Stimulated activated CD4-positive, alpha-beta T cell treated with anti-CD3 and anti-CD28 coated beads, Interleukin-4, amount 100 ng/mL, for 48 hours (primary cell): Measurements from ENCODE around the gene CCDC51.

Source experiments
- DNase-seq, 2 donors: peaks; one replicate each; pipeline ENCODE4 v3.0.0-alpha.2; 2020; ENCODE audit warnings: low read depth in 2 of 2

The CCDC51 gene

GRCh38 chr3:48434591-48435222, 5.2 kb downstream of the CCDC51 start:
- DNase-seq, result no peak

- DNase-seq, result no peak
Observed at GRCh38 chr3:48433472-48434118, 6.3 kb downstream of the CCDC51 start.

DNA sequence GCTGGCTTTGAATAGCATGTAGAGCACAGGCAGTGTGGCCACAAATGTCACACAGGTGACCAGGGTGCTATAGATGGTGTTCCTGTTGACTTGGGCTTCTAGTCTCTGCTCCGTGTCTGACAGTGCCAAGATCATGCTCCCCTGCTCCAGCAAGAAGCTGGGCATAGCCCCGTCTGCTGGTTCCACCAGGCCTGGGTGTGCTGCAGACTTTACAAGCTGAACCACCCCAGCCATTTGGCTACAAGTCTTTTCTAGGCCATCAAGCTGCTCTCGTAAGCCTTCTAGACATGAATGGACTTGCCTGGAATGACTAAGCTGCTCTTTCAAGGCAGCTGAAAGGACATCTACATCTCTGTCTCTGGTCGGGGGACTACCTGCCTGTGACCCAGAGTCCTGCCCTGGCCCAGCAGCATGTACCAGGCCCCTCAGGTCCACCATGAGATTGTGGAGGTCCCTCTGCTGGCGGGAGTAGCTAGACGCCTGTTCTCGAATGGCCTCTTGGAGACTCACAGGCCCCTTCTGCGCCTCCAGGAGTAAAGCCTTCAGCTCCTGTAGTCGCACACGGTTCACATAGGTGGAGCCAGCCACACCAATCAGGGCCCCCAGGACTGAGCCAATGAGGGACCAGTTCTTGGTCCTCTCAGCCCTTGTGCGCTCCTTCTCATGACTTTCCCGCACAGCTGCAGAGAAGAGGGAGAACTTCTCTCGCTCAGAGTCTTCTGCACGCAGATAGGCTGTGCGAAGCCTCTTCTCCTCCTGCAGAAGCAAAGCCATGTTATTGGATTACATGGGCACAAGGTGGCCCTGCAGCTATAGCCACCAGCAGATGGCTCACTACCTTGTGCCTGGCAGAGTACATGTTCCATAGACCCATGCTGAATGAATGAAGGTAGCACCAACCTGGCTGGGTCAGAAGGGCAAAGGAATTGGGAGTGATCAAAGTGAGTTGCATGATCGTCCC, 7.2 kb downstream of the CCDC51 start:
- DNase-seq, result no peak

- DNase-seq, result no peak
Observed at GRCh38 chr3:48431224-48432029, 8.5 kb downstream of the CCDC51 start.

- DNase-seq, result no peak
Observed at GRCh38 chr3:48430708-48431101, 9.2 kb downstream of the CCDC51 start.

- no peak for DNase-seq
Observed at GRCh38 chr3:48429960-48430707, 9.8 kb downstream of the CCDC51 start, which contains the start of gene PLXNB1. PLXNB1 (minus strand) TSS chr3:48430086; CDS start chr3:48424611, 5,475 bp downstream.

- DNase-seq, result peak; percentile 34 to 48
Observed at GRCh38 chr3:48429317-48429959, 10.5 kb downstream of the CCDC51 start.

DNA sequence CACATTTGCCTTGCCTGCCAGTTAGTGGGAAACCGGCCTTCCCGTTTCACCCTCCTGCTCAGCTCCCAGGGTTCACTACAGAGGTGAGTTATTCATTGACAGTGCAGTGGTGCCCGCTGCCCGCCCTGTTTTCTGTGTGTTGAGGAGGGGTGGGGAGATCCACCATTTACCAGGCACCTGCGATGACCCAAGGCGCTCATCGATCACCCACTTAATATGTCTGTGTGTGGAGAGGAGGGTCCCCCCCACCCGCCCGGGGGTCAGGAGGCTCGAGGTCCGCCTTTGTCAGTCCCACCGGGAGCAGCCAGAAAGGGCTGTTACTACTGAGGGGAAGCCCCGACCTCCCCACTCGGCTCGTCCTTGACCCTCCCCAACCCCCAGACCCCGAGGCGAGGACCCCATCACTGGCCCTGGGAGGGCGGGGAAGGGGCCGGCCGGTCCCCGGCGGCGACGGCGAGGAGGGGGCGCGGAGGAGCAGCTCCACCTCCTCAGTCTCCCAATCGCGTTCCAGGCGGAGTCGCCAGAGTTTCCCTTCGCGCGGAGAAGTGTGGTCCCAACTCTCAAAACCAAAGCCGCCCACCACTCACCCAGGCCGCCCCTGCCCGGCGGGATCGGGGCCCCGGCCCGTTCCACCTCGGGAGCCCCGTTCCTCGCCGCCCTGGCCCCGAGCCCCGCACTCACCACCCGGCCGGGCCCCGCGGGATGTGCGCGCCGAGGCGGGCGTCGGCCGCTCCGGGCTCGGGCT, 11.2 kb downstream of the CCDC51 start:
- no peak for DNase-seq

DNA sequence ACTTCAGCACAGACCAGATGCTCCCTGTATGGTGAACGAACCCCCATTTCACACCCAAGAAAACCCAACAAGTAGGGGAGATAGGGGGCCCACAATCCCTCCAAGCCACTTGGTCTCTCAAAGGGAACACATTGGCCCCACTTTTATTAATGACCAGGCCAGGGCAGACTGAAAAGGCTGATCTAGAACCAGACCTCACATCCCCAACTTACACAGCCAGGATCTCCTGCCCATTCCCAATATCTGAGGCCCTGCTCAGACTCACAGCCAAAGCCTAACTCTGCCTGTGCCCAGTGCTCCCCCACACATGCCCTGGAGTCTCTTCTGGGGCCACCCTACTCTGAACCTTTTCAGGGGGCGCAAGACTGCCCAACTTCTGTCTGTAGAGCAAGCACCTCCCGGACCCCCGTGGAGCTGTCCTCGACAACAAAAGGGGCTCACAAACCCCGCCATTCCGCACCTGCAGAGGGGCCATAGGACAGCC, 11.8 kb downstream of the CCDC51 start:
- no peak for DNase-seq

DNA sequence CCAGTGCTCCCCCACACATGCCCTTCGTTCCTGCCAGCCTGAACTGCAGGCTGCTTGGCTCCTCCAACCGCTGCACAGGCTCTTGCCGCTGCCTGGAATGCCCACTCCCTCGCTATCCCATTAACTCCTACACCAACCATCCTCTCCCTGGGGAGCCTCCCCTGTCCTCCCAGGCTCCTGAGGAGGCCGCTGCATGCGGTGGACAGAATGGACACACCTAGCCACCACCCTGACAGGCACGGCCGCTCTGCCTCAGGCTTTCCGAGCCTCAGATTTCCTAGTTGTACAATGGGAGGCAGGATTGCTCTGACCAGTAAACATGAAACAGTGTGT, 12.3 kb downstream of the CCDC51 start:
- no peak for DNase-seq

DNA sequence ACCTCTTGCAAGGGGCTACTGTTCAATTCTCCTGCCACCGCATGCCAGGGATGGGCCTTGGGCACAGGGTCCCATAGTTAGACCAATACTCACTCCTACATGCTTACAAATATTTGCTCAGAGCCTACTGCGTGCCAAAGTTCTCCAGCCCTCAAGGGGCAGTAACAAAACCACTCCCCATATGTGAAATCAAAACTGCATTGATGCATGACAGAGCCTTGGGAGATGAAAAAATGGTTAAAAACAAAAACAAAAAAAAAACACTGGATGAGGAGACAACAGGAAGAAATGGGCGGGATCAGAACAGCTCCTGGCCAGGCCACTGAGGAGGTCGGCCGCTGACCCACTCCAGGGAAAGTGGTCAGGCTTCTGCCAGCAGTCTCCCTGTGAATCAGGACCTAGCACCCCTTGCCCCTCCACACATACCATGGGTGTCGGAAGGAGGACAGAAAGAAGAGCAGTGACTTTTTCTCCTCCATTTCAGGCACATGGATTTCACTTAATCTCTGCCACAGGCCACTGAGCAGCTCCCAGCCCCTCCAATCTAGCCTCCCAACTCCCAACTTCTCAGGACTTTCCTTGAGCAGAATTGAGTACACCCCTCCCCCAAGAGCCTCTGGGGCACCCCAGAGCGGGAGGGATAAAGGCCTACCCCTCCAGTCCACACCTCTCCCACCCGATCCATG, 12.8 kb downstream of the CCDC51 start:
- DNase-seq, result no peak

GRCh38 chr3:48426401-48426909, 13.5 kb downstream of the CCDC51 start:
- no peak for DNase-seq

DNA sequence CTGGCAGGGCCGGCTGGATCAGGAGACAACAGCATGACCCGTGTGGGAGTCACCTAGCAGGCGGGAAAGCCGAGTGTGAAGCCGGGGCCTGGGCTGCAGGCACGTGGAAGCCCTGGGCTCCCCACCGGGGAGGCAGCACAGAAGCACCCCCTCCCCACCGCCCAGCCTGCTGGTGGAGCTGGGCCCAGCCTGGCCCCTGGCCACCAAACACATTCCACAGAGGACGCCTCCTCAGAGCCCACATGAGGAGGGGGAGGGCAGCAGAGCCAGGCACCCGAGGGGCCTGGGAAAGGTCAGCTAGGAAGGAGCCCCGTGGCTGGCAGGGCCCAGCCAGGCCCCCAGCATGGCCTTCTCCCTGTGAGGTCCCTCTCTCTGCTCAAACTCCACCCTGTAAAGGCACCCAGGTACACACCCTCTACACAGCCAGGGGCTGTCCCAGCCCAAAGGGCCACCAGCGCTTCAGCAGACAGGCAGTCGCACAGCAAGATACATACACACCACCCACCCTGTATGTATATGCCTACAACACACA, 14.6 kb downstream of the CCDC51 start:
- no peak for DNase-seq

DNA sequence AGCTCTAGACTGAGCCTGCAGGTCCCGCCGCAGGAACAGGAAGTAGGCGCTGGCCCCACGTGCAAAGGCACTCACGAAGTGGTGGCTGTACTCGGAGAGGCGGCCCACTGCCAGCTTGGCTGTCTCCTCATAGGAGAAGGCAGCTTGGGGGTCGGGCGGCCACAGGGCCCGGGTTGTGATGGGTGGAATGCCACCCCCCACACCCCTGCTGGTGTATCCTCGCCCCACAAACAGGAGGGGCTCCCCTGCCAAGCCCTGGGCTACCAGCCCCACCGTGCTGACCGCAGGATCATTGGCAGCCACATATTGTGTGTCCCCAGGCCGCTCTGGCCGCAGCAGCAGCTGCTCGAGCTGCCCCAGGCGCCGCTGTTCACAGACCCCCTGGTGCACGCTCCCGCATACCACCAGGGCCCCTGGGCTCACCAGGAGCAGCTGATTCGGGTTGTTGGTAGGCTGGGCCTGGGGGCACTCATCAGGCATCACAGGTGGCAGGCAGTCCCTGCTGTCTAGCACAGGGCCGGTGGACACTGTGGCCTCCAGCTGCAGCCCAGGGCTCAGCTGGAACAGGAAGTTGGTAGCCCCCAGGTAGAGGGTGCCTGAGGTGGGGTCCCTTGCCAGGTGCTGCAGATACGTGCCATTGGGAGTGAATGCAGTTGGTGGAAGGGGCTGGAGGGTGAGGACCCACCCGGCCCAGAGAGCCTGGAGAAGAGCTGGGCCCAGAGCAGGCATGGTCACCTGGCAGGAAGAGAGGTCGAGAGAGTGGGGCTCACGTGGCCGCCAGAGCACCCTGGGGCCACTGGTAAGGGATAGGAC, 15.8 kb downstream of the CCDC51 start:
- no peak for DNase-seq

DNA sequence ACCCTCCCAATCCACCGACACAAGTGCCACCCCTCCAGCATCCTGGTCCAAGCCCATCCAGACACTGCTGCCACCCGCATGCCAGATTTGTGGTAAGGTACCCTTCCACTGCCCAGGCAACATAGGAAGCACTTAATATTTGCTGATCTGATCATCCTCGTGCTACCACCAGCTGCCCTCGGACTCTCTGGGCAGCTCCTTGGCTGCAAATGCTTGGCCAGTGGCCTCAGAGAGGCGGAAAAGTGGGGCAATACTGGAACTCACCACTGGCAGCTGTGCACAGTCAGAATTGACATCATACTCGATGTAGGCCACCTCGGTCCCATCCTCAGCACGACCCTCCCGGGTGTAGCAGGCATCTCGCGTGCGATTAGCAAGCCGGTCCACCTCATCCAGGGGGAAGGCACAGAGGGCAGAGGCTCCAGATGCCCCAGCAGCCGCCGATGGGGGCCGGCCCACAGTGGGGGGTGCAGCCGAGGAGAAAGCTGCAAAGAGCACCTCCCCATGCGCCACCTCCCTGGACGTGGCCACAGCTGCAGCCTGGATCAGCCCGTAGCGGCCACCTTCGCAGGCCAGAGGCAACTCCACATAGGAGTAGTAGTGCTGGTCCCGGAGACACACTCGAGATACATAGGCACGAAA, 16.6 kb downstream of the CCDC51 start:
- DNase-seq, result no peak

GRCh38 chr3:48422681-48423080, 17.2 kb downstream of the CCDC51 start:
- no peak for DNase-seq

DNA sequence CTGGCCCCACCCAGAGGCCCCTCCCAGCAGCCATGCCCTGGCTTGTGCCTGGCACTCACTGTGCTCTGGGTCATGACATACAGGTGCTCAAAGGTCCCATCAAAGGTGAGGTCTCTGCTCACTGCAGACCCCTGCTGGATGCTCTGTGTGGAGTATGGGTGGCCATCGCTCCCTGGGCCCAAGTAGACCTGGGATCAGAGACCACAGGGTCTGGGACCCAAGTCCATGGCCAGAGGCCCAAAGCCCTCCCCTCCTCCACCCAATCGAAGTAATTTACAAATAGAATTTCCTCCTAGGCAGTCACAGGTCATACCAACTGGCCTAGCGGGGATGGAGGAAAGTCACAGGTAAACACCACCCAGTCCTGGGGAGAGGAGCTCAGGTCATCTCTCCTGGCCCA, 17.6 kb downstream of the CCDC51 start:
- no peak for DNase-seq
